Spleen (tissue), 11 donors: ENCODE data around the gene HDAC4. TPM values are rescaled to one million over a fixed set of nuclear protein-coding genes. Genes with fewer than 3 reads are reported as not detected.

Experiments
- DNase-seq: peaks from one replicate; pipeline ENCODE4 v3.0.0-alpha.2; 2020
- H3K27ac ChIP-seq, 8 donors: fragments of 200-600 bp; sonication (generic) in 7 of 8; 1 replicate in 4 of 8; 2 replicates in 4 of 8; pipeline versions ENCODE4 v1.5.0 to v1.8.0; 2016 to 2021; ENCODE audit warnings: inconsistent platforms in 4 of 8, mild to moderate bottlenecking in 4 of 8, moderate library complexity in 1 of 8
- H3K27me3 ChIP-seq, 7 donors: fragments of 200-600 bp; sonication (generic) in 6 of 7; replicated peaks in 1 of 7; 1 replicate in 4 of 7; 2 replicates in 3 of 7; pipeline versions ENCODE4 v1.5.0 to v1.8.0; 2016 to 2021; ENCODE audit warnings: inconsistent platforms in 3 of 7, mild to moderate bottlenecking in 1 of 7
- H3K36me3 ChIP-seq, 6 donors: fragments of 200-600 bp; sonication (generic) in 5 of 6; 1 replicate in 4 of 6; 2 replicates in 2 of 6; pipeline versions ENCODE4 v1.5.0 to v1.8.0; 2016 to 2021; ENCODE audit warnings: inconsistent platforms in 2 of 6
- H3K4me1 ChIP-seq, 6 donors: fragments of 200-600 bp; sonication (generic) in 5 of 6; 1 replicate in 3 of 6; 2 replicates in 3 of 6; pipeline versions ENCODE4 v1.5.0 to v1.8.0; 2016 to 2021; ENCODE audit warnings: inconsistent platforms in 3 of 6
- H3K4me3 ChIP-seq, 8 donors: fragments of 200-600 bp; sonication (generic) in 7 of 8; 1 replicate in 4 of 8; 2 replicates in 4 of 8; pipeline versions ENCODE4 v1.5.0 to v1.8.0; 2016 to 2021; ENCODE audit warnings: inconsistent platforms in 4 of 8, mild to moderate bottlenecking in 4 of 8, moderate library complexity in 2 of 8
- H3K9me3 ChIP-seq, 8 donors: fragments of 200-600 bp; sonication (generic) in 7 of 8; 1 replicate in 4 of 8; 2 replicates in 4 of 8; pipeline versions ENCODE4 v1.5.0 to v1.8.0; 2016 to 2021; ENCODE audit warnings: inconsistent platforms in 4 of 8
- POLR2A ChIP-seq, 3 donors: fragments of 450-650 bp; IDR thresholded peaks; one replicate each; pipeline ENCODE4 v1.5.1; 2017; ENCODE audit warnings: antibody characterized with exemption in 3 of 3, mild to moderate bottlenecking in 1 of 3
- POLR2AphosphoS5 ChIP-seq, 3 donors: sonication (generic); formaldehyde crosslinking; IDR thresholded peaks; one replicate each; pipeline ENCODE4 v1.5.1; 2017; ENCODE audit warnings: antibody characterized with exemption in 3 of 3
- WGBS, 5 donors: extraction: QIAGEN DNeasy Blood & Tissue Kit in 3 of 5; methylation state at CpG; one replicate each; pipeline versions ENCODE4 v1.1.5 to v1.1.7; 2013 to 2018; 5-methylcytosine and 5-hydroxymethylcytosine counted together
- intact Hi-C: fragments of 100-400 bp; cut with DNase I; formaldehyde crosslinking; loops from one replicate; pipeline ENCODE4 v1.15.0; 2023; ENCODE audit warnings: low total_unique reads
- polyA plus RNA-seq, 3 donors: library from polyadenylated mRNA; stranded (reverse); fragments of 200-250 nt; gene quantifications; one replicate each; pipeline ENCODE4 v1.2.1, GENCODE V29; 2013
- total RNA-seq, 7 donors: library from RNA; depleted of rRNA in 3 of 7; stranded (reverse); fragments of >200 nt in 3 of 7; fragmentation: NEBNext Ultra II Directional in 4 of 7; extraction: Animal tissue kit (Norgen Biotek cat#: 25700) in 4 of 7; gene quantifications; one replicate each; pipeline versions ENCODE4 v1.1.0 to v1.2.1, GENCODE V29; 2016 to 2021
- TF ChIP-seq, protein P1 (sequence below), 11 experiments: fragments of 200-600 bp in 7 of 11; fragments of 450-650 bp in 4 of 11; sonication (generic) in 4 of 11; IDR thresholded peaks in 8 of 11; conservative IDR thresholded peaks in 3 of 11; 1 replicate in 7 of 11; 2 replicates in 4 of 11; pipeline versions ENCODE4 v1.4.0 to v1.8.0; 2016 to 2021; ENCODE audit warnings: antibody characterized with exemption in 11 of 11, inconsistent platforms in 4 of 11, mild to moderate bottlenecking in 1 of 11
- donor health status: healthy with polysubstance abuse.
- donor health status: DM: no; HTN: no; CAD: no; lungs with moderate emphysema.
- donor health status: DM: no; HTN: no; CAD: no.
- donor health status: Bipolar disorder and iron deficiency.
- donor health status: healthy.
- donor health status: DM: no; HTN: no; CAD: no.
- donor health status: DM: yes; HTN: yes; CAD: no.

Gene HDAC4
- total and polyA plus RNA-seq, 10 donors = 3.2 to 122 (median 69.5) TPM

DNA sequence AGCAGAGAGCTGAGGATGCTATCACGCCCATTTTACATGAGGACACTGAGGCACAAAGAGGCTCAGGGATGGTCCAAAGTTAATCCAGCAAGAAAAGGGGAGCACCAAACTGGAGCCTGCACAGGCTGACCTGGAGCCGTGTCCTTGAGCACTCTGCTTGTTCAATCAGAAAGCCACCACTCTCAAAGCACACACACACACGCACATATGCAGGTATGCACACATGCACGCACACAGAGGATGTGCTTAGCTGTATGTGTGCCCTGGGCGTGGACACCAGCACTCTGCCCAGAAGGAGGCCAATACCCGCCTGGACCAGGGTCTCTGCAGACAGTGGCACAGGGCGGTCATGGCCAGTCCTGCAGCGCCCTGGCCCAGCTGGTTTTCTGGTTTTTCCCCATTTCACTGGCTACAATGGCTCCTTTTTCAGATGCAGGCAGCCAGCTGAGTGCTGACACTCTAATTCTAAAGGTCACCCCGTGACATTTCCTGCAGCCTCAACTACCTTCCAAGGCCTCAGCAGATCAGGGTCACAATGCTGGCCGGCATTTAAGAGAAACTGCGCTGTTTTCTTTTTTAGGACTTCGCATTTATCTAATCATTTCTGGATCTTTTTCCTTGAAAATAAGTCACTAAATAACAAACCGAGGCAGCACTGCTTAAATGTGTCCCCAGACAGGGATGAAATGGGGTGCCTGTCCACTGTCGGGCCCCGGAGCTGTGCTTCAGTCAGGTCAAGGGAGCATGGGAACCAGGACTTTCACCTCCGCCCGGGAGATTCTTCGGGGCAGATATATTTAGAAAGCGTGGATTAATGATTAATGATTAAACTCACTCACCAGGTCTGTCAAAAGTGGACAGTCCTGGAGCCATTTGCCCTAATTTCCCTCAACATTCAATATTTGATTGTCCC, 104.5 kb downstream of the HDAC4 start:
- TF ChIP-seq POLR2A (IDR thresholded peaks at IDR 0.05) = no peak
- peak; percentile 46 to 55 (median 53) for TF ChIP-seq POLR2AphosphoS5 (IDR thresholded peaks at IDR 0.05)
- TF ChIP-seq, protein P1, sequence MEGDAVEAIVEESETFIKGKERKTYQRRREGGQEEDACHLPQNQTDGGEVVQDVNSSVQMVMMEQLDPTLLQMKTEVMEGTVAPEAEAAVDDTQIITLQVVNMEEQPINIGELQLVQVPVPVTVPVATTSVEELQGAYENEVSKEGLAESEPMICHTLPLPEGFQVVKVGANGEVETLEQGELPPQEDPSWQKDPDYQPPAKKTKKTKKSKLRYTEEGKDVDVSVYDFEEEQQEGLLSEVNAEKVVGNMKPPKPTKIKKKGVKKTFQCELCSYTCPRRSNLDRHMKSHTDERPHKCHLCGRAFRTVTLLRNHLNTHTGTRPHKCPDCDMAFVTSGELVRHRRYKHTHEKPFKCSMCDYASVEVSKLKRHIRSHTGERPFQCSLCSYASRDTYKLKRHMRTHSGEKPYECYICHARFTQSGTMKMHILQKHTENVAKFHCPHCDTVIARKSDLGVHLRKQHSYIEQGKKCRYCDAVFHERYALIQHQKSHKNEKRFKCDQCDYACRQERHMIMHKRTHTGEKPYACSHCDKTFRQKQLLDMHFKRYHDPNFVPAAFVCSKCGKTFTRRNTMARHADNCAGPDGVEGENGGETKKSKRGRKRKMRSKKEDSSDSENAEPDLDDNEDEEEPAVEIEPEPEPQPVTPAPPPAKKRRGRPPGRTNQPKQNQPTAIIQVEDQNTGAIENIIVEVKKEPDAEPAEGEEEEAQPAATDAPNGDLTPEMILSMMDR (IDR thresholded peaks at IDR 0.05 in 8 of 11, conservative IDR thresholded peaks at IDR 0.05 in 3 of 11) = no peak
- Histone ChIP-seq H3K9me3 (no peaks in the 10 kb centered on the region), H3K36me3 (peaks cover 0 to 4% (median 0%) of the 10 kb centered on the region in 6 donors), H3K27me3 (no peaks in the 10 kb centered on the region), H3K27ac (peak overlapping the region in 7 of 8 donors; percentile 45 to 78 (median 68)), H3K4me3 (peak overlapping the region in 1 of 8 donors; percentile 4), H3K4me1 (peaks cover 28 to 93% (median 73%) of the 10 kb centered on the region in 6 donors)
- WGBS, 5 donors = 72 to 88% (median 73%) methylated on average over 19 of the region's 19 CpGs
- intact Hi-C loops = no loop called here
- DNase-seq = peak; percentile 77

- peak overlapping the region; percentile 12 to 78 (median 67) for H3K27ac ChIP-seq
- intact Hi-C loops = no loop called here
- no peaks in the 10 kb centered on the region for H3K27me3 ChIP-seq
- peaks cover 0 to 5% (median 0%) of the 10 kb centered on the region in 6 donors for H3K36me3 ChIP-seq
- 51 to 68% (median 56%) methylated on average over 6 of the region's 6 CpGs for WGBS, 5 donors
- TF ChIP-seq POLR2A (IDR thresholded peaks at IDR 0.05) = no peak
- TF ChIP-seq, protein P1 (IDR thresholded peaks at IDR 0.05 in 8 of 11, conservative IDR thresholded peaks at IDR 0.05 in 3 of 11) = no peak
- no peak for TF ChIP-seq POLR2AphosphoS5 (IDR thresholded peaks at IDR 0.05)
- DNase-seq = no peak
- no peaks in the 10 kb centered on the region for H3K9me3 ChIP-seq
- peaks cover 25 to 89% (median 69%) of the 10 kb centered on the region in 6 donors for H3K4me1 ChIP-seq
- no peak overlapping the region for H3K4me3 ChIP-seq
These were observed 105.3 kb downstream of the HDAC4 start for GRCh38 chr2:239295377-239296019.

DNA sequence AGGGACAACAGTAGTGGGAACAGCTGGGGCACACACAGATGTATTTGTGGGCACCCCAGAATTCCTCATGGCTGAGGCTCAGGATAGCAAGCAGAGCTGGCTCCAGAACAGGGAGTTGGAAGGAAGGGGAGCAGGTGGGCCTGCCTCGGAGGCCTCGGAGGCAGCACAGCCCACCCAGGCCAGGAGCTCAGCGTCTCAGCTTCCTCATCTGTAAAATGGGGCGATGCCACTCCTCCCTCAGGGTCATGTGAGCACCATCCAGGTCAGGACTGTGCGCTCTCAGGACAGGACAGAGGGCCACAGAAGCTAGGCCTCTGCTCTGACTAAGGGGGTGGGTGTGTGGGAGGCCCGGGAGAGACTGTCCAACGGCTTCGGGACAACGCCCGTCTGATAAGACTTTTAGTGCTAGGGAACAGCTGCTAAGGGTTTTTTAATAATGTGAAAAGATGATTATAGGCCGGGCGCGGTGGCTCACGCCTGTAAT, 106.2 kb downstream of the HDAC4 start:
- TF ChIP-seq, protein P1 (IDR thresholded peaks at IDR 0.05 in 8 of 11, conservative IDR thresholded peaks at IDR 0.05 in 3 of 11) = no peak
- no peak for TF ChIP-seq POLR2A (IDR thresholded peaks at IDR 0.05)
- Histone ChIP-seq H3K4me1 (peaks cover 25 to 96% (median 75%) of the 10 kb centered on the region in 6 donors), H3K9me3 (no peaks in the 10 kb centered on the region), H3K27ac (peak overlapping the region in 5 of 8 donors; percentile 39 to 60 (median 51)), H3K27me3 (no peaks in the 10 kb centered on the region), H3K36me3 (peaks cover 0 to 5% (median 0%) of the 10 kb centered on the region in 6 donors), H3K4me3 (no peak overlapping the region)
- 81 to 94% (median 89%) methylated on average over 11 to 14 of the region's 14 CpGs for WGBS, 5 donors
- intact Hi-C loops = no loop called here
- DNase-seq = peak; percentile 61
